Suppressor macrophage treated with lipopolysaccharide for 4 hours (primary cell): ENCODE results near the gene SAMD13.

Experiments used
- DNase-seq: peaks from one replicate; pipeline ENCODE4 v3.0.0-alpha.2; 2020

Gene SAMD13

GRCh38 chr1:84347932-84348555, 46.5 kb downstream of the SAMD13 start:
- DNase-seq: peak; percentile 37

GRCh38 chr1:84348759-84349158, 47.3 kb downstream of the SAMD13 start:
- DNase-seq: peak; percentile 23

GRCh38 chr1:84350104-84350503, 48.6 kb downstream of the SAMD13 start:
- DNase-seq: no peak

- DNase-seq: no peak
These were observed 49.0 kb downstream of the SAMD13 start for GRCh38 chr1:84350550-84350949.

- no peak for DNase-seq
These were observed 51.0 kb downstream of the SAMD13 start for GRCh38 chr1:84352298-84353106.

DNA sequence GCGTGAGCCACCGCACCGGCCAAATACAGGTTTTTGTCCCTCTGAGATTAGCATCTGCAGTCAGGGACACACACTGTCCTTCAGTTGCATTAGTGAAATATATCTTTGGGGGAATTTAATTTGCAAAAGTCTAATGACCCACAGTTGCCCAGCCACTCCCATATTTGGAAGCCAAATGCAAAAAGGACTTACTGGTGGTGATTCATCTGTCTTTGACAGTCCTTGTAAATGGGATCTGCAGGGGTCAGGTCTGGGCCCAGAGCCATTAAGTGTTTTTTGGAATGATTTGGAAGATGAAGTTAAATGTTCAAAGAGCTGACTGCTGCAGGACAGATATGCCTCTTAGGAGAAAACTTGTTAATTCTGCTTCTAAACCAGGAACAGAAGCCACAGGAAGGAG, 52.2 kb downstream of the SAMD13 start:
- no peak for DNase-seq

- DNase-seq: no peak
These were observed 54.0 kb downstream of the SAMD13 start for GRCh38 chr1:84355556-84355955.

- no peak for DNase-seq
These were observed 55.4 kb downstream of the SAMD13 start for GRCh38 chr1:84356881-84357280.

GRCh38 chr1:84358695-84359094, 57.2 kb downstream of the SAMD13 start:
- DNase-seq: no peak

GRCh38 chr1:84360316-84360715, 58.8 kb downstream of the SAMD13 start:
- DNase-seq: no peak

GRCh38 chr1:84361796-84362195, 60.3 kb downstream of the SAMD13 start:
- DNase-seq: no peak

GRCh38 chr1:84363019-84363418, 61.5 kb downstream of the SAMD13 start:
- DNase-seq: no peak

- DNase-seq: no peak
These were observed 62.1 kb downstream of the SAMD13 start for GRCh38 chr1:84363622-84364021.

DNA sequence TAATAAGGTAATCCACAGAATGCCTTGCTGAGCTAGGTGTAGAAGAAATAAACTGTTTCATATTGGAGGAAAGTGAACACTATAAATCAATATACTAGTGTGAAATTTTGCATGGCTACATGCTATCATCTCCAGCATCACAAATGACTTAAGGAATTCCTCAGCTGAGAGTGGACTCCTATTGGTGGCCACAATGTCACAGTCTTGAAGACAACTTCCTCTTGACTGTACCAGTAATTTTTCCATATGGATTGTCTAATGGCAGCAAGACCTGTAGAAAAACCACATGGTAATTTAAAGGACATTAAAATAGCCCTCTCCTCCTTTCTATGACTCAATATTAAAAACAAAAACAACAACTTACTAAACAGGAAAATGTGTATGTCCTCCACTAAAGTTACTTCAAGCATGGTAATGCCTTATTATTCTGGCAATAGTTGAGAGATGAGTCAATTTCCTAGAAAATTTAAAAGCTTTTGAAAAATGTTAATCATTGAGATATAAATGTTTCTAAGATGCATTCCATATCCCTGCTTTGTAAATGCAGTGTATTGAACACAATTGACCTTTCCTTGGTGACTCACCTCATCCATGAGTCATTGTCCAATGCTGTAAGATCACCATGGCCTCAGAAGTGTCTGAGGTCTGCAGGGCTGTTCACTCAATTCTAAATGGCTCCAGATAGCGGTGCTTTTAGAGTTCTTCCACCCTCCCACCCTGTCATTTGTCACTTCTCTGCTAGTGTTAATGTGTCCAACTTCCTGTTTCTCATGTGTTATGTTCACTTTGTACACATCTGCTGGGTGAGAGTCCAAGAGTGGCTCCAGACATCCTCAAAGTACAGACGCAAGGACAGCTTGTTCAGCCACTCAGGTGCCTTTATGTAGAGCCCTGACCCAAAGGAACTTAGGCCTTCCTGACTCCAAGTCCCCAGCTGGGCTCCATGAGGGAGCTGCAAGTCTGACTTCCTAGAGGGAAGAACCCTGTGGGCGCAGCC, 64.0 kb downstream of the SAMD13 start:
- DNase-seq: peak; percentile 87

GRCh38 chr1:84366786-84367185, 65.3 kb downstream of the SAMD13 start:
- no peak for DNase-seq

- DNase-seq: no peak
These were observed 65.7 kb downstream of the SAMD13 start for GRCh38 chr1:84367219-84367618.

DNA sequence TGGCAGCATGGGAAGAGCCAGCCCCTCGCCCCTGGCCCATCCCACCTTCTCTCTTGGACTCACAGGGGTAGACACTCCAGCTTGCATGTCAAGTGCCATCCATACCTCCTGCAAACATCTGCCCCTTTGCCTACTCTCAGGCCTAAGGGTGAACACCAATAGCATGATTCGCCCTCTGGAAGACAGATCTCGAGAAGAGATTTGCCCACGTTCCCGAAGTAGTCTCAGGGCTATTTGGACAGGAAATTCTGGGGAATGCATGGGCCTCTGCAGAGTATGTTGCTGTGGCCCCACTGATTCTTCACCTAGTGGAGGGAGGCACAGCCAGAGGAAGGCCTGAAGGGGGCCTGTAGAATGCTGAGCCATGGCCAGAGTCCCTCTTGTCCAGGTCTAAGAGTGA, 66.9 kb downstream of the SAMD13 start:
- DNase-seq: no peak

GRCh38 chr1:84370266-84370665, 68.8 kb downstream of the SAMD13 start:
- no peak for DNase-seq

DNA sequence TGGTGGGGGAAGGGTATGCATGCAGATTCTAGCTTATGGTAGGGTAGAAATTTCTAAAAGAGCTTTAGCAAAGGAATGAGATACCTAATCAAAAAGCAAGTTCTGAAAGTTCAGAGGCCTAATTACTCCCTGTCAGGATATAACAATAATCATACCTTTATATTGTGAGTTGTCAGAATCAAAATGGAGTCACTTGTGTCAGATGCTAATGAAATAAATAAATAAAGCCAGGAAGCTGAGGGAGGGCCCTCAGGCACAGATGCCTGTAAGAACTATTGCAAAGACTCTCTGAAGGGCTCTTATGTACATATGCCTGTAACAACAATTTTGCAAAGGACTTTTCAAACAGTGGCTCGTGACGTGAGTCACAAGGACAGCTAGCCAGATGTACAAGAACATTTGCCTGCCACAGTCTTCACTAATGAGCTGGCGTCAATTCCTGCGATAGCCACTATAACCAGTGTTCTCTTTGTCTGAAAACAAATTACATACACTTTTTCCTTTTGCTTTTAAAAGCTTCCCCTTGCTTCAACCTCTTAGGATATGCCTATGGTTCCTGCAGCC, 69.4 kb downstream of the SAMD13 start:
- no peak for DNase-seq

- DNase-seq: no peak
These were observed 72.1 kb downstream of the SAMD13 start for GRCh38 chr1:84373436-84374141.

DNA sequence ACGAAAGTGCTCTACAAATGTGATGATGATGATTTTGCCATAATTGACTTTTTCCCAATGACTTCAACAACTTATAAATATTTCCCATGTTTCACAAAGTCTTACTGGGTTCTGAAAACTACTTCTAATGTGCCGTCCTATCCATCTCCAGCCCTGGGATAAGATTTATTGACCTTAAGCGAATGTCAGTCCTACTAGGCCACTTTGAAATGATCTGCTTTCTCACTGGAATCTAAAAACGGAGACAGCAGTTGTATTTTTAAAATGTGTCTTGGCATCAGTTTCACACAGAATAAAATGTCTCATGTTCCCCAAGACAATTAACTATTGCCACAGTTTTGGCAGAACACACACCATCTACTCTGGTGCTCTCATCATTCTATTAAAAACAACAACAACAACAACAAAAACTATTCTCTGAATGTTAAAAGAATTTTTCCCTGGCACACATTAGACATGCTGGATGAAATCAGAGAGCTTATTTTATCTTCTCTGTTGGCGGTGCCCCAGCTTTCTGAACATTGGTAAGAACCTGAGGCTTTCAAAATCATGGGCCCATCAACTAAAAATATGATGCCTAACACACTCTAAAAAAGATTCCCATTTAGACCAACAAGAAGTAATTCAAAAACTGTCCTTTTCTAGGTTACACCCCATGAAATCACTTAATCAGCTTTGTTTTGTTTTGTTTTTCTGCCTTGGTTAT, 73.6 kb downstream of the SAMD13 start:
- DNase-seq: no peak
